T-helper 1 cell treated with Interleukin-12 subunit alpha and Interleukin-12 subunit beta and Interleukin-4 antibody, amounts not matched to agents 30 μg/mL and 1 μg/mL, for 36 hours (primary cell): Measurements from ENCODE around the gene MSLN.
"Not testable (repeated sequence)": the region's sequence is repeated elsewhere in the genome, so short reads cannot be mapped to it uniquely, and the experiment has no call there.

ENCODE experiments used
- H3K27ac Mint-ChIP-seq: one replicate; pipeline ENCODE4 v1.8.0; 2021; ENCODE audit warnings: mild to moderate bottlenecking, mixed read lengths
- H3K27me3 Mint-ChIP-seq: one replicate; pipeline ENCODE4 v1.8.0; 2021; ENCODE audit warnings: low read depth, mixed read lengths
- H3K36me3 Mint-ChIP-seq: one replicate; pipeline ENCODE4 v1.8.0; 2021; ENCODE audit warnings: low read depth, mixed read lengths
- H3K4me1 Mint-ChIP-seq: one replicate; pipeline ENCODE4 v1.8.0; 2021; ENCODE audit warnings: low read depth, mixed read lengths
- H3K4me3 Mint-ChIP-seq: one replicate; pipeline ENCODE4 v1.8.0; 2021; ENCODE audit warnings: mild to moderate bottlenecking, moderate library complexity, mixed read lengths
- H3K9me3 Mint-ChIP-seq: one replicate; pipeline ENCODE4 v1.8.0; 2021; ENCODE audit warnings: mixed read lengths

The MSLN gene

GRCh38 chr16:754121-754607 is 6.4 kb upstream of the MSLN start:
- not testable (repeated sequence) for H3K9me3 Mint-ChIP-seq, H3K36me3 Mint-ChIP-seq, H3K4me3 Mint-ChIP-seq, H3K27ac Mint-ChIP-seq, H3K4me1 Mint-ChIP-seq
- peaks cover 10% of the 10 kb centered on the region for H3K27me3 Mint-ChIP-seq

- no peaks in the 10 kb centered on the region for H3K36me3 Mint-ChIP-seq
- peaks cover 10% of the 10 kb centered on the region for H3K27me3 Mint-ChIP-seq
- no peaks in the 10 kb centered on the region for H3K4me1 Mint-ChIP-seq
- no peak overlapping the region for H3K27ac Mint-ChIP-seq
- H3K9me3 Mint-ChIP-seq = no peaks in the 10 kb centered on the region
- H3K4me3 Mint-ChIP-seq = no peak overlapping the region
These were observed 5.9 kb upstream of the MSLN start for GRCh38 chr16:754656-755055.

GRCh38 chr16:756428-756827 is 4.1 kb upstream of the MSLN start:
- no peak overlapping the region for H3K4me3 Mint-ChIP-seq
- no peaks in the 10 kb centered on the region for H3K9me3 Mint-ChIP-seq
- H3K27me3 Mint-ChIP-seq = peaks cover 10% of the 10 kb centered on the region
- no peaks in the 10 kb centered on the region for H3K4me1 Mint-ChIP-seq
- no peak overlapping the region for H3K27ac Mint-ChIP-seq
- H3K36me3 Mint-ChIP-seq = no peaks in the 10 kb centered on the region

GRCh38 chr16:759110-759910 is 1.2 kb upstream of the MSLN start:
- no peaks in the 10 kb centered on the region for H3K36me3 Mint-ChIP-seq
- H3K27me3 Mint-ChIP-seq = peaks cover 10% of the 10 kb centered on the region
- H3K27ac Mint-ChIP-seq = no peak overlapping the region
- H3K9me3 Mint-ChIP-seq = no peaks in the 10 kb centered on the region
- H3K4me3 Mint-ChIP-seq = no peak overlapping the region
- no peaks in the 10 kb centered on the region for H3K4me1 Mint-ChIP-seq

- Mint-ChIP-seq H3K9me3 (no peaks in the 10 kb centered on the region), H3K27ac (no peak overlapping the region), H3K4me3 (no peak overlapping the region), H3K4me1 (no peaks in the 10 kb centered on the region), H3K36me3 (no peaks in the 10 kb centered on the region), H3K27me3 (peaks cover 10% of the 10 kb centered on the region)
These were observed 469 bp upstream of the MSLN start for GRCh38 chr16:760065-760464.

GRCh38 chr16:761625-762513 is 1.3 kb downstream of the MSLN start:
- Mint-ChIP-seq H3K4me3 (no peak overlapping the region), H3K27ac (no peak overlapping the region), H3K36me3 (no peaks in the 10 kb centered on the region), H3K27me3 (peaks cover 6% of the 10 kb centered on the region), H3K4me1 (no peaks in the 10 kb centered on the region), H3K9me3 (no peaks in the 10 kb centered on the region)

GRCh38 chr16:762595-763268 is 2.2 kb downstream of the MSLN start:
- Mint-ChIP-seq H3K27ac (no peak overlapping the region), H3K4me1 (no peaks in the 10 kb centered on the region), H3K36me3 (no peaks in the 10 kb centered on the region), H3K4me3 (no peak overlapping the region), H3K27me3 (peaks cover 3% of the 10 kb centered on the region), H3K9me3 (no peaks in the 10 kb centered on the region)

- H3K36me3 Mint-ChIP-seq = no peaks in the 10 kb centered on the region
- no peaks in the 10 kb centered on the region for H3K9me3 Mint-ChIP-seq
- H3K4me1 Mint-ChIP-seq = no peaks in the 10 kb centered on the region
- no peak overlapping the region for H3K4me3 Mint-ChIP-seq
- no peaks in the 10 kb centered on the region for H3K27me3 Mint-ChIP-seq
- no peak overlapping the region for H3K27ac Mint-ChIP-seq
These were observed 3.0 kb downstream of the MSLN start for GRCh38 chr16:763369-764183.

GRCh38 chr16:764184-764750 is 3.7 kb downstream of the MSLN start:
- H3K36me3 Mint-ChIP-seq = no peaks in the 10 kb centered on the region
- no peak overlapping the region for H3K27ac Mint-ChIP-seq

GRCh38 chr16:764848-765487 is 4.4 kb downstream of the MSLN start:
- Mint-ChIP-seq H3K9me3 (no peaks in the 10 kb centered on the region), H3K4me1 (no peaks in the 10 kb centered on the region), H3K36me3 (no peaks in the 10 kb centered on the region), H3K27ac (no peak overlapping the region), H3K27me3 (no peaks in the 10 kb centered on the region), H3K4me3 (no peak overlapping the region)

More at GRCh38 chr16:764184-764750, 3.7 kb downstream of the MSLN start:
- Mint-ChIP-seq H3K9me3 (no peaks in the 10 kb centered on the region), H3K4me3 (no peak overlapping the region), H3K27me3 (no peaks in the 10 kb centered on the region), H3K4me1 (no peaks in the 10 kb centered on the region)

- Mint-ChIP-seq H3K36me3 (no peaks in the 10 kb centered on the region), H3K4me3 (no peak overlapping the region), H3K9me3 (no peaks in the 10 kb centered on the region), H3K27ac (no peak overlapping the region), H3K4me1 (no peaks in the 10 kb centered on the region), H3K27me3 (no peaks in the 10 kb centered on the region)
These were observed 4.9 kb downstream of the MSLN start for GRCh38 chr16:765488-765865.

- Mint-ChIP-seq H3K27ac (no peak overlapping the region), H3K4me1 (no peaks in the 10 kb centered on the region), H3K4me3 (no peak overlapping the region), H3K36me3 (no peaks in the 10 kb centered on the region), H3K27me3 (no peaks in the 10 kb centered on the region), H3K9me3 (no peaks in the 10 kb centered on the region)
These were observed 5.7 kb downstream of the MSLN start for GRCh38 chr16:766008-766819.
